Adrenal gland (tissue), 12 donors: ENCODE results near the gene RPL19. TPM values are rescaled to one million over a fixed set of nuclear protein-coding genes. Genes with fewer than 3 reads are reported as not detected.
"Not testable (repeated sequence)": the region's sequence is repeated elsewhere in the genome, so short reads cannot be mapped to it uniquely, and the experiment has no call there.

Experiments
- DNase-seq, 7 donors: peaks; one replicate each; pipeline ENCODE4 v3.0.0-alpha.2; 2019 to 2020
- H3K27ac ChIP-seq, 5 donors: fragments of 200-600 bp; sonication (generic) in 4 of 5; 1 replicate in 3 of 5; 2 replicates in 2 of 5; pipeline versions ENCODE4 v1.5.1 to v1.8.0; 2016 to 2020; ENCODE audit warnings: mild to moderate bottlenecking in 1 of 5
- H3K27me3 ChIP-seq: fragments of 200-600 bp; 2 replicates; pipeline ENCODE4 v1.8.0; 2021
- H3K36me3 ChIP-seq, 2 donors: fragments of 200-600 bp; replicated peaks in 1 of 2; 1 replicate in 1 of 2; 2 replicates in 1 of 2; pipeline versions ENCODE4 v1.5.1 to v1.8.0; 2018 to 2022
- H3K4me1 ChIP-seq, 2 donors: fragments of 200-600 bp; replicated peaks in 1 of 2; 1 replicate in 1 of 2; 2 replicates in 1 of 2; pipeline versions ENCODE4 v1.5.1 to v1.8.0; 2018 to 2021
- H3K4me3 ChIP-seq, 4 donors: fragments of 200-600 bp; sonication (generic) in 3 of 4; one replicate each; pipeline ENCODE4 v1.5.1; 2016 to 2018
- H3K9me3 ChIP-seq, 3 donors: fragments of 200-600 bp; sonication (generic) in 1 of 3; replicated peaks in 1 of 3; 1 replicate in 2 of 3; 2 replicates in 1 of 3; pipeline versions ENCODE4 v1.5.1 to v1.8.0; 2016 to 2021
- POLR2A ChIP-seq, 2 donors: fragments of 450-650 bp; IDR thresholded peaks; one replicate each; pipeline ENCODE4 v1.6.1; 2017; ENCODE audit warnings: antibody characterized with exemption in 2 of 2, mild to moderate bottlenecking in 2 of 2, moderate library complexity in 1 of 2
- WGBS, 4 donors: extraction: QIAGEN DNeasy Blood & Tissue Kit in 2 of 4; methylation state at CpG; one replicate each; pipeline versions ENCODE4 v1.1.5 to v1.1.7; 2013 to 2017; 5-methylcytosine and 5-hydroxymethylcytosine counted together
- intact Hi-C, 2 donors: fragments of 100-400 bp; cut with DNase I; formaldehyde crosslinking; loops; one replicate each; pipeline versions ENCODE4 v1.14.1 to v1.15.0; 2022 to 2023
- polyA plus RNA-seq, 3 donors: library from polyadenylated mRNA; stranded (reverse); fragments of 200-250 nt in 2 of 3; fragments of 350-450 nt in 1 of 3; fragmentation: Illumina TruSeq in 1 of 3; extraction: RNeasy Lipid Tissue Mini Kit (QIAGEN cat#74804) in 1 of 3; gene quantifications; one replicate each; pipeline ENCODE4 v1.2.3, GENCODE V29; 2013 to 2014
- total RNA-seq, 9 donors: library from RNA; depleted of rRNA in 4 of 9; stranded (reverse); fragments of >200 nt in 4 of 9; fragments of 120-200 nt in 1 of 9; fragmentation: NEBNext Ultra II Directional in 1 of 9; extraction: Animal tissue kit (Norgen Biotek cat#: 25700) in 1 of 9; gene quantifications; one replicate each; pipeline versions ENCODE4 v1.1.0 to v1.2.4, GENCODE V29; 2013 to 2023
- TF ChIP-seq, protein P1 (sequence below), 6 experiments: fragments of 450-650 bp in 4 of 6; fragments of 200-600 bp in 2 of 6; sonication (generic) in 1 of 6; IDR thresholded peaks; 1 replicate in 5 of 6; 2 replicates in 1 of 6; pipeline versions ENCODE4 v1.5.1 to v1.8.0; 2016 to 2021; ENCODE audit warnings: antibody characterized with exemption in 6 of 6, mild to moderate bottlenecking in 2 of 6, moderate library complexity in 1 of 6
- donor health status: healthy with polysubstance abuse.
- donor health status: Bipolar disorder and iron deficiency.
- donor health status: DM: yes; HTN: yes; CAD: no.
- donor health status: DM: no; HTN: no; CAD: no.
- donor health status: DM: no; HTN: no; CAD: no.
- donor health status: DM: yes; HTN: yes; CAD: no.

Gene RPL19
- total and polyA plus RNA-seq, 12 donors = 1,513 to 4,908 (median 2,461) TPM

DNA sequence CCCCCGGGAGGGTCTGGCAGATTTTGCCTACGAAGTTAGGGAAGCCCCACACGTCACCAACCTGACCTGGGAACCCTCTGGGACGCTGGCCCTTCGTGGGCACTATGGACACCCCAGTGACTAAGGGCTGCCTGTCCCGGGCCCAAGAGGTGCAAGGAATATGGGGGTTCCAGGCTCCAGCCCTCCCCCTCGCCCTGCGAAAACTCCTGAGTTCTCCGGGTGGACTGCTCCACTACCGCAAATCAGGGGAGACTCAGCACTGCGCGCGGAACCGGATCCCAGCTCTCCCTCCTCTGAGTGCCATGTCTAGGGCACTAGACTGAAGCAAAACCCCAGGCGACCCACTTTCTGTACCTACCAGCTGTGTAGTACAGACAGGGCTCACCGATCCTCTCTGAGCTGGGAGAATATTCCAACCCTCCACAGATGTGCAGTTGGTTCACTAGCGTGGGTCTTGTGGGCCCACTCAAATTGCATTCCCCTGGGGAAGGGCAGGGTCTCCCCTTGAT is 34.2 kb upstream of the RPL19 start, which contains the start of gene ARL5C:
TSS of gene ARL5C (minus strand) at position 321 of the 509 bp plus-strand sequence. CDS start 401 bp downstream, outside the sequence.
- 52 to 59% (median 55%) methylated on average over 16 to 17 of the region's 17 CpGs; no CpG with 5 or more reads in 1 of the 4 donors for WGBS, 4 donors
- intact Hi-C loops = no loop called here
- no peaks in the 10 kb centered on the region for H3K9me3 ChIP-seq
- H3K4me1 ChIP-seq = peaks cover 0 to 7% of the 10 kb centered on the region in 2 donors
- H3K36me3 ChIP-seq = no peaks in the 10 kb centered on the region
- TF ChIP-seq POLR2A (IDR thresholded peaks at IDR 0.05) = no peak
- TF ChIP-seq, protein P1, sequence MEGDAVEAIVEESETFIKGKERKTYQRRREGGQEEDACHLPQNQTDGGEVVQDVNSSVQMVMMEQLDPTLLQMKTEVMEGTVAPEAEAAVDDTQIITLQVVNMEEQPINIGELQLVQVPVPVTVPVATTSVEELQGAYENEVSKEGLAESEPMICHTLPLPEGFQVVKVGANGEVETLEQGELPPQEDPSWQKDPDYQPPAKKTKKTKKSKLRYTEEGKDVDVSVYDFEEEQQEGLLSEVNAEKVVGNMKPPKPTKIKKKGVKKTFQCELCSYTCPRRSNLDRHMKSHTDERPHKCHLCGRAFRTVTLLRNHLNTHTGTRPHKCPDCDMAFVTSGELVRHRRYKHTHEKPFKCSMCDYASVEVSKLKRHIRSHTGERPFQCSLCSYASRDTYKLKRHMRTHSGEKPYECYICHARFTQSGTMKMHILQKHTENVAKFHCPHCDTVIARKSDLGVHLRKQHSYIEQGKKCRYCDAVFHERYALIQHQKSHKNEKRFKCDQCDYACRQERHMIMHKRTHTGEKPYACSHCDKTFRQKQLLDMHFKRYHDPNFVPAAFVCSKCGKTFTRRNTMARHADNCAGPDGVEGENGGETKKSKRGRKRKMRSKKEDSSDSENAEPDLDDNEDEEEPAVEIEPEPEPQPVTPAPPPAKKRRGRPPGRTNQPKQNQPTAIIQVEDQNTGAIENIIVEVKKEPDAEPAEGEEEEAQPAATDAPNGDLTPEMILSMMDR (IDR thresholded peaks at IDR 0.05) = no peak
- no peak for DNase-seq
- peaks cover 12% of the 10 kb centered on the region for H3K27me3 ChIP-seq
- H3K27ac ChIP-seq = no peak within 1 kb of the TSS
- H3K4me3 ChIP-seq = peak within 1 kb of the TSS in 2 of 4 donors; percentile 3 to 53

DNA sequence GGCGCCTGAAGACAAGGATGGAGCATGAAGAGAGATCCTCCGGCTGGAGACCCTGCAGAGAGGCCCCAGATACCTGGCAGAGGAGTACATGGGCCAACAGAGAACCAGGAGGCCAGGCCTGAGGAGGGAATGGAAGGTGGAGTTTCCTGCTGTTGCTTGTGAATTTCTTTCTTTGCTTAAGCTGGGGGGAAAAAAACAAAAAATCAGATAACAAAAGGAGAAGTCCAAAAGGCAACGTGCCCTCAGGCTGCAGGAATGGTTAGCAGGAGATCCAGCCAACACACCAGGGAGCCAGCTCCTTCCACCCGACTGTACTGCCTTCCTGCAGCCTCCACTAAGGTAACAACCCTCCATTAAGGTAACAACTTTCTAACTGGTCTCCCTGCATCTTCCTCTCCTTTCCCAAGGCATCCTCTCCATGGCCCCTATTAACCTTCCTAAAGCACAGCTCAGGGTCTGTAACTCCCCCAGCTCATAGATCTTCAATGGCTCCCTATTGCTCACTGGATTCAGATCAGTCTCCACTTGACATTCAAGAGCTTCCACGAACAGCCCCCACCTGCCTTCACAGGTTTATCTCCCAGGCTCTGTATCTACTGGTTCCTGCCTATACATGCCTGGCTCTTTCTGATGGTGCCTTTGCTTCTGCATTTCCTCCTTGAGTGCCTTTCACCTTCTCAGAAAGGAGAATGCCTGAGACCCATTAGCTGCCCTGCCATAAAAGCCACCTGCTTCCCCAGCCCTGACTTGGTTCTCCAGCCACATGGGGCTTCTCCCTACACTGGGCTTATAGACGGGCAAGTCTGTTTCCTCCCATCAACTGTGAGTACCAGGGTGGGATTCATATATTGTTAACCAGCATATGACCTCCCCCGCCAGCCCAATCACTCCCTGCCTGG is 33.4 kb upstream of the RPL19 start:
- 58 to 75% (median 68%) methylated on average over 7 of the region's 7 CpGs for WGBS, 4 donors
- no peak overlapping the region for H3K4me3 ChIP-seq
- intact Hi-C loops = no loop called here

DNA sequence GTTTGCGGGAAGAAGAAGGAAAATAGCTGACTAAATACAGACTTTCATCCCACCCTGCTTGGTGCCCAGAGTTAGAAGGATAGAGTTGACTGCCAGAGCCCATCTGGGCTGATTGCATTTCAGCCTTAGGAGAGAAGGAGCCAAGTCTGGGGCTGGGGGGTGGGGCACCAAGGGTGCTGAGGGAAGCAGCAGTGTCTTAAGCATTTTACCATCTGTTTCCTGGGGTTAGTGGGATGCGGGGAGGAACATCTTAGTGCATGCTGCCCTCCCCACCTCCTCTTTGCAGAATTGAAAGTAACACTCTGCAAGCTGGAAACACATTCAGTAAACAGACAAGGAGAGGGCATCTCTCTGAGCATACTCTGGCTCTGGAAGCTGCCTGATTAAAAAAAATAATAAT is 32.6 kb upstream of the RPL19 start:
- Histone ChIP-seq H3K27ac (no peak overlapping the region), H3K36me3 (no peaks in the 10 kb centered on the region), H3K9me3 (no peaks in the 10 kb centered on the region), H3K4me3 (no peak overlapping the region), H3K4me1 (peaks cover 0 to 7% of the 10 kb centered on the region in 2 donors), H3K27me3 (peaks cover 12% of the 10 kb centered on the region)
- WGBS, 4 donors = 29 to 73% (median 58%) methylated on average over 2 of the region's 2 CpGs
- TF ChIP-seq, protein P1 (IDR thresholded peaks at IDR 0.05) = no peak
- no peak for TF ChIP-seq POLR2A (IDR thresholded peaks at IDR 0.05)
- intact Hi-C loops = no loop called here
- peak in 1 of 7 donors; percentile 24 for DNase-seq

More for the DNA sequence above, 33.4 kb upstream of the RPL19 start:
- Histone ChIP-seq H3K36me3 (no peaks in the 10 kb centered on the region), H3K27me3 (peaks cover 12% of the 10 kb centered on the region), H3K4me1 (peaks cover 0 to 7% of the 10 kb centered on the region in 2 donors), H3K27ac (no peak overlapping the region), H3K9me3 (no peaks in the 10 kb centered on the region)
- DNase-seq = no peak
- TF ChIP-seq POLR2A (IDR thresholded peaks at IDR 0.05) = no peak
- TF ChIP-seq, protein P1 (IDR thresholded peaks at IDR 0.05) = no peak

DNA sequence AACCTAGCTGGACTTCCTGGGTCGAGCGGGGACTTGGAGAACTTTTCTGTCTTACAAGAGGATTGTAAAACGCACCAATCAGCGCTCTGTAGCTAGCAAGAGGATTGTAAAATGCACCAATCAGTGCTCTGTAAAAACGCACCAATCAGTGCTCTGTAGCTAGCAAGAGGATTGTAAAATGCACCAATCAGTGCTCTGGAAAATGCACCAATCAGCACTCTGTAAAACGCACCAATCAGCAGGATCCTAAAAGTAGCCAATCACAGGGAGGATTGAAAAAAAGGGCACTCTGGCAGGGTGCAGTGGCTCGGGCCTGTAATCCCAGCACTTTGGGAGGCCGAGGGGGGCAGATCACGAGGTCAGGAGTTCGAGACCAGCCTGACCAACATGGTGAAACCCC is 31.6 kb upstream of the RPL19 start:
- peaks cover 12% of the 10 kb centered on the region for H3K27me3 ChIP-seq
- H3K27ac ChIP-seq, DNase-seq, H3K36me3 ChIP-seq, H3K9me3 ChIP-seq, intact Hi-C loops, H3K4me3 ChIP-seq, H3K4me1 ChIP-seq: not testable (repeated sequence)
- WGBS, 4 donors = 90 to 96% (median 94%) methylated on average over 10 of the region's 10 CpGs
